ENCODE results near the gene NTM.

The NTM gene

GRCh38 chr11:131875611-131876010, 505.2 kb downstream of the NTM start:
- DNase-seq, result no peak

- DNase-seq, result no peak
These were observed 507.0 kb downstream of the NTM start for GRCh38 chr11:131877246-131877942.

GRCh38 chr11:131880316-131880715, 509.9 kb downstream of the NTM start:
- DNase-seq, result no peak

- no peak for DNase-seq
These were observed 510.6 kb downstream of the NTM start for GRCh38 chr11:131880976-131881375.

GRCh38 chr11:131883332-131883731, 512.9 kb downstream of the NTM start:
- no peak for DNase-seq

GRCh38 chr11:131884461-131885073, 514.2 kb downstream of the NTM start:
- DNase-seq, result no peak

GRCh38 chr11:131885431-131885830, 515.0 kb downstream of the NTM start:
- DNase-seq, result no peak

- DNase-seq, result no peak
These were observed 515.8 kb downstream of the NTM start for GRCh38 chr11:131886201-131886600.

GRCh38 chr11:131888230-131888855, 517.9 kb downstream of the NTM start:
- DNase-seq, result no peak

- DNase-seq, result no peak
These were observed 518.7 kb downstream of the NTM start for GRCh38 chr11:131889146-131889577.

GRCh38 chr11:131889760-131890581, 519.6 kb downstream of the NTM start:
- DNase-seq, result no peak

GRCh38 chr11:131893103-131893890, 522.9 kb downstream of the NTM start:
- no peak for DNase-seq

- no peak for DNase-seq
These were observed 523.6 kb downstream of the NTM start for GRCh38 chr11:131893988-131894387.

GRCh38 chr11:131894615-131895544, 524.5 kb downstream of the NTM start:
- no peak for DNase-seq

- no peak for DNase-seq
These were observed 525.5 kb downstream of the NTM start for GRCh38 chr11:131895865-131896264.

GRCh38 chr11:131896978-131897615, 526.7 kb downstream of the NTM start:
- no peak for DNase-seq

- no peak for DNase-seq
These were observed 527.5 kb downstream of the NTM start for GRCh38 chr11:131897956-131898355.

GRCh38 chr11:131898949-131899348, 528.5 kb downstream of the NTM start:
- DNase-seq, result no peak

GRCh38 chr11:131899950-131900580, 529.6 kb downstream of the NTM start:
- DNase-seq, result no peak

GRCh38 chr11:131902421-131902820, 532.0 kb downstream of the NTM start:
- DNase-seq, result no peak
